Spleen (tissue), 11 donors: ENCODE measurements around the gene SLC16A3. TPM values are rescaled to one million over a fixed set of nuclear protein-coding genes. Genes with fewer than 3 reads are reported as not detected.

Source experiments
- DNase-seq: peaks from one replicate; pipeline ENCODE4 v3.0.0-alpha.2; 2020
- H3K27ac ChIP-seq, 8 donors: fragments of 200-600 bp; sonication (generic) in 7 of 8; 1 replicate in 4 of 8; 2 replicates in 4 of 8; pipeline versions ENCODE4 v1.5.0 to v1.8.0; 2016 to 2021; ENCODE audit warnings: inconsistent platforms in 4 of 8, mild to moderate bottlenecking in 4 of 8, moderate library complexity in 1 of 8
- H3K27me3 ChIP-seq, 7 donors: fragments of 200-600 bp; sonication (generic) in 6 of 7; replicated peaks in 1 of 7; 1 replicate in 4 of 7; 2 replicates in 3 of 7; pipeline versions ENCODE4 v1.5.0 to v1.8.0; 2016 to 2021; ENCODE audit warnings: inconsistent platforms in 3 of 7, mild to moderate bottlenecking in 1 of 7
- H3K36me3 ChIP-seq, 6 donors: fragments of 200-600 bp; sonication (generic) in 5 of 6; 1 replicate in 4 of 6; 2 replicates in 2 of 6; pipeline versions ENCODE4 v1.5.0 to v1.8.0; 2016 to 2021; ENCODE audit warnings: inconsistent platforms in 2 of 6
- H3K4me1 ChIP-seq, 6 donors: fragments of 200-600 bp; sonication (generic) in 5 of 6; 1 replicate in 3 of 6; 2 replicates in 3 of 6; pipeline versions ENCODE4 v1.5.0 to v1.8.0; 2016 to 2021; ENCODE audit warnings: inconsistent platforms in 3 of 6
- H3K4me3 ChIP-seq, 8 donors: fragments of 200-600 bp; sonication (generic) in 7 of 8; 1 replicate in 4 of 8; 2 replicates in 4 of 8; pipeline versions ENCODE4 v1.5.0 to v1.8.0; 2016 to 2021; ENCODE audit warnings: inconsistent platforms in 4 of 8, mild to moderate bottlenecking in 4 of 8, moderate library complexity in 2 of 8
- H3K9me3 ChIP-seq, 8 donors: fragments of 200-600 bp; sonication (generic) in 7 of 8; 1 replicate in 4 of 8; 2 replicates in 4 of 8; pipeline versions ENCODE4 v1.5.0 to v1.8.0; 2016 to 2021; ENCODE audit warnings: inconsistent platforms in 4 of 8
- POLR2A ChIP-seq, 3 donors: fragments of 450-650 bp; IDR thresholded peaks; one replicate each; pipeline ENCODE4 v1.5.1; 2017; ENCODE audit warnings: antibody characterized with exemption in 3 of 3, mild to moderate bottlenecking in 1 of 3
- POLR2AphosphoS5 ChIP-seq, 3 donors: sonication (generic); formaldehyde crosslinking; IDR thresholded peaks; one replicate each; pipeline ENCODE4 v1.5.1; 2017; ENCODE audit warnings: antibody characterized with exemption in 3 of 3
- WGBS, 5 donors: extraction: QIAGEN DNeasy Blood & Tissue Kit in 3 of 5; methylation state at CpG; one replicate each; pipeline versions ENCODE4 v1.1.5 to v1.1.7; 2013 to 2018; 5-methylcytosine and 5-hydroxymethylcytosine counted together
- intact Hi-C: fragments of 100-400 bp; cut with DNase I; formaldehyde crosslinking; loops from one replicate; pipeline ENCODE4 v1.15.0; 2023; ENCODE audit warnings: low total_unique reads
- polyA plus RNA-seq, 3 donors: library from polyadenylated mRNA; stranded (reverse); fragments of 200-250 nt; gene quantifications; one replicate each; pipeline ENCODE4 v1.2.1, GENCODE V29; 2013
- total RNA-seq, 7 donors: library from RNA; depleted of rRNA in 3 of 7; stranded (reverse); fragments of >200 nt in 3 of 7; fragmentation: NEBNext Ultra II Directional in 4 of 7; extraction: Animal tissue kit (Norgen Biotek cat#: 25700) in 4 of 7; gene quantifications; one replicate each; pipeline versions ENCODE4 v1.1.0 to v1.2.1, GENCODE V29; 2016 to 2021
- TF ChIP-seq, protein P1 (sequence below), 11 experiments: fragments of 200-600 bp in 7 of 11; fragments of 450-650 bp in 4 of 11; sonication (generic) in 4 of 11; IDR thresholded peaks in 8 of 11; conservative IDR thresholded peaks in 3 of 11; 1 replicate in 7 of 11; 2 replicates in 4 of 11; pipeline versions ENCODE4 v1.4.0 to v1.8.0; 2016 to 2021; ENCODE audit warnings: antibody characterized with exemption in 11 of 11, inconsistent platforms in 4 of 11, mild to moderate bottlenecking in 1 of 11
- donor health status: healthy with polysubstance abuse.
- donor health status: DM: no; HTN: no; CAD: no; lungs with moderate emphysema.
- donor health status: DM: no; HTN: no; CAD: no.
- donor health status: Bipolar disorder and iron deficiency.
- donor health status: healthy.
- donor health status: DM: no; HTN: no; CAD: no.
- donor health status: DM: yes; HTN: yes; CAD: no.

SLC16A3 gene
- total and polyA plus RNA-seq, 10 donors: 11.1 to 185 (median 74.0) TPM

DNA sequence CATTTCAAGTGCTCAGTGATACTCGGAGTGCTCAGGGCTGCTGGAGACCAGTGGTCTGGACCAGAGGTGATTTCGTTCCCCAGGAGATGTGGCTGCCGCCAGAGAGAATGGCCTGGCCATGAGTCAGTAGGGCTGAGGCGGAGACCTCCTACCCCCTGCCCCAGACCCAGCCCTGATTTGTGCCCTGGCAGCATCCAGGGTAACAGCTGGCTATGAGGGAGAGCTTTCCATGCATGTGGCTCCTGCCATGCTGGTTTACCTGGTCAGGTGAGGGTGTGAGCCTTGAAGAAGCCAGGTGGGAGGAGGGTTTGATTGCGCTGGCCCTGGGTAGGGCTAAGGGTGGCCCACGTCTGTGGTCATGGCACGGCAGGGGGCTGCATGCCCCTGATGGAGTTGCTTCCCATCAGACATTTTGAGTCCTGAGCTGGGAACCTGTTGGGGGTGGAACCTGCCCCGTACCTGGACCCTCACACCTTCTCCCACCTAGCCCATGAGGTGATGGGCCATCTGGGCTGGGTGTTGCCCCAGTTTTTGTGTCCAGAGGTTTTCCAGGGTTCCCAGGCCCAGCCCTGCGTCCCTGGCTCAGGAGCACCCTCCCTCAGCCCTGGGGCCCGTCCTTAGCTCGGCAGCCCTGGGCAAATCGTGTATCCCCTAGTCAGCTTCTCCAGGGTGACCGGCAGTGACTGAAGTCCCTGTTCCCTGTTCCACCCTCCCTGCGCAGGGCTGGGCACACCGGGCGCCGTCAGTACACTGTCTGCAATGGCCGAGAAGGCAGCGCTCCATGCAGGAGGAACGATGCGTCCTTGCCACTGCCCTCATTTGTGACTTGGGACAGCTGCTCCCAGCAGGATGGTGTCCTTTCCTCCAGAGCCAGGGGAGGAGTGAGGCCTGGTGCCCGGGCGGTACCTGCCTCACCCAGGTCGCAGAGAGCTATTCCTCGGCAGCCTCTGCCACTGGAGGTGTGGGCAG is 53.7 kb downstream of the SLC16A3 start:
- TF ChIP-seq POLR2A (IDR thresholded peaks at IDR 0.05) (no peak), POLR2AphosphoS5 (IDR thresholded peaks at IDR 0.05) (no peak)
- TF ChIP-seq, protein P1, sequence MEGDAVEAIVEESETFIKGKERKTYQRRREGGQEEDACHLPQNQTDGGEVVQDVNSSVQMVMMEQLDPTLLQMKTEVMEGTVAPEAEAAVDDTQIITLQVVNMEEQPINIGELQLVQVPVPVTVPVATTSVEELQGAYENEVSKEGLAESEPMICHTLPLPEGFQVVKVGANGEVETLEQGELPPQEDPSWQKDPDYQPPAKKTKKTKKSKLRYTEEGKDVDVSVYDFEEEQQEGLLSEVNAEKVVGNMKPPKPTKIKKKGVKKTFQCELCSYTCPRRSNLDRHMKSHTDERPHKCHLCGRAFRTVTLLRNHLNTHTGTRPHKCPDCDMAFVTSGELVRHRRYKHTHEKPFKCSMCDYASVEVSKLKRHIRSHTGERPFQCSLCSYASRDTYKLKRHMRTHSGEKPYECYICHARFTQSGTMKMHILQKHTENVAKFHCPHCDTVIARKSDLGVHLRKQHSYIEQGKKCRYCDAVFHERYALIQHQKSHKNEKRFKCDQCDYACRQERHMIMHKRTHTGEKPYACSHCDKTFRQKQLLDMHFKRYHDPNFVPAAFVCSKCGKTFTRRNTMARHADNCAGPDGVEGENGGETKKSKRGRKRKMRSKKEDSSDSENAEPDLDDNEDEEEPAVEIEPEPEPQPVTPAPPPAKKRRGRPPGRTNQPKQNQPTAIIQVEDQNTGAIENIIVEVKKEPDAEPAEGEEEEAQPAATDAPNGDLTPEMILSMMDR (IDR thresholded peaks at IDR 0.05 in 8 of 11, conservative IDR thresholded peaks at IDR 0.05 in 3 of 11): no peak
- peak; percentile 73 for DNase-seq
- 89 to 96% (median 91%) methylated on average over 19 to 25 of the region's 25 CpGs for WGBS, 5 donors
- Histone ChIP-seq H3K4me3 (no peak overlapping the region), H3K36me3 (no peaks in the 10 kb centered on the region), H3K27me3 (no peaks in the 10 kb centered on the region), H3K27ac (peak overlapping the region in 2 of 8 donors; percentile 63 to 66), H3K4me1 (peaks cover 0 to 60% (median 23%) of the 10 kb centered on the region in 6 donors), H3K9me3 (no peaks in the 10 kb centered on the region)
- intact Hi-C loops: no loop called here

DNA sequence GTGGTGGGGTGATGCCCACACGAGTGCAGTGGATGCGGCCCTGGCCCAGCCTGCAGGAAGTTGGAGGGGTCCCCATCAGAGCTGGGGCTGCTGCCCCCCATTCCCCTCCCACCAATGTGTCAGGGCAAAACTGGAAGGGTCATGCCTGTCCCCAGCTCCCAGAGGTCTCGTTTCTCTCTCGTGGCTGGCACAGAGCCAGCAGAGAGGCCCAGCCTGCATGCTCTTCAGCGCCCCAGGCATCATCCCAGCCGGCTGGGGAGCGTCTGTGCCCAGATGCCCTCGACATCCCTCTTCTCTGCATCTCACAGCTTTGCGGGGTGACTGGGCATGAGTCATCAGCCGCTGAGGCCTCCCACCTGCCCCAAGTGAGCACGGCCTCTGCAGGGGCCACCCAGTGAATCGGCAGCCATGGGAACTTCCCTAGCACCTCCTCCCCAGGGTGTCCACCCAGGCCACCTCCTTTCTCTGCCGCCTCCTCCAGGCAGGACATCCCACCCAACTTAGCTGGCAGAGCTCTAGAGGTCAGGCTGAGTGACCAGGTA is 54.4 kb downstream of the SLC16A3 start:
- peaks cover 0 to 63% (median 27%) of the 10 kb centered on the region in 6 donors for H3K4me1 ChIP-seq
- no peak overlapping the region for H3K4me3 ChIP-seq
- H3K27ac ChIP-seq: peak overlapping the region in 2 of 8 donors; percentile 63 to 66
- DNase-seq: no peak
- no peaks in the 10 kb centered on the region for H3K27me3 ChIP-seq
- TF ChIP-seq POLR2AphosphoS5 (IDR thresholded peaks at IDR 0.05): peak in 1 of 3 donors; percentile 48
- TF ChIP-seq, protein P1 (IDR thresholded peaks at IDR 0.05 in 8 of 11, conservative IDR thresholded peaks at IDR 0.05 in 3 of 11): no peak
- H3K36me3 ChIP-seq: no peaks in the 10 kb centered on the region
- WGBS, 5 donors: 35 to 52% (median 42%) methylated on average over 11 to 13 of the region's 13 CpGs
- intact Hi-C loops: no loop called here
- no peaks in the 10 kb centered on the region for H3K9me3 ChIP-seq

DNA sequence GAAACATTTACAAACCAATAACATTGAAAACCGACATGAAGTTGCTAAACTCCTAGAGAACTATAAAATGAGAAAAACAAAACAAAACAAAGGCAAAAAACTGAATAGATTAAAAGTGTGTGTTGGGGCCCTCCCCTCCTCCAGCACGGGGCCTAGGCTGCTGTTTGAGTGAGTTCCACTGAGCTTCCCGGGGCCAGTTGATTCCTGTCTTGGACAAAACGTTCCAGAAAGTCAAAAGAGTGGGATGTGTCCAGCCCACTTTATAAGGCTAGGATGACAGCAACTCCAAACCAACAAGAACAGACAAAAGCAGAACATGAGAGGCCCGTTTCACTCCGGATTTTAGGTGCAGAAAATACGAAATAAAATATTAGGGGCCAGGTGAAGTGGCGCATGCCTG is 56.3 kb downstream of the SLC16A3 start:
- H3K27ac ChIP-seq: peak overlapping the region in 4 of 8 donors; percentile 15 to 66 (median 58)
- DNase-seq: no peak
- 66 to 81% (median 72%) methylated on average over 8 of the region's 8 CpGs for WGBS, 5 donors
- H3K36me3 ChIP-seq: no peaks in the 10 kb centered on the region
- H3K9me3 ChIP-seq: no peaks in the 10 kb centered on the region
- H3K4me3 ChIP-seq: no peak overlapping the region
- no peaks in the 10 kb centered on the region for H3K27me3 ChIP-seq
- H3K4me1 ChIP-seq: peaks cover 0 to 55% (median 27%) of the 10 kb centered on the region in 6 donors
- intact Hi-C loops: no loop called here
- no peak for TF ChIP-seq POLR2AphosphoS5 (IDR thresholded peaks at IDR 0.05)
- TF ChIP-seq, protein P1 (IDR thresholded peaks at IDR 0.05 in 8 of 11, conservative IDR thresholded peaks at IDR 0.05 in 3 of 11): no peak
- no peak for TF ChIP-seq POLR2A (IDR thresholded peaks at IDR 0.05)
